ENCODE data around the gene FOXQ1. TPM values are rescaled to one million over a fixed set of nuclear protein-coding genes. Genes with fewer than 3 reads are reported as not detected.

Gene FOXQ1
- total and polyA plus RNA-seq, 2 of the 13 experiments (the other 11 are each of a cell fraction or from before 2014, with no cell fraction given), result 35.2 to 39.8 TPM

DNA sequence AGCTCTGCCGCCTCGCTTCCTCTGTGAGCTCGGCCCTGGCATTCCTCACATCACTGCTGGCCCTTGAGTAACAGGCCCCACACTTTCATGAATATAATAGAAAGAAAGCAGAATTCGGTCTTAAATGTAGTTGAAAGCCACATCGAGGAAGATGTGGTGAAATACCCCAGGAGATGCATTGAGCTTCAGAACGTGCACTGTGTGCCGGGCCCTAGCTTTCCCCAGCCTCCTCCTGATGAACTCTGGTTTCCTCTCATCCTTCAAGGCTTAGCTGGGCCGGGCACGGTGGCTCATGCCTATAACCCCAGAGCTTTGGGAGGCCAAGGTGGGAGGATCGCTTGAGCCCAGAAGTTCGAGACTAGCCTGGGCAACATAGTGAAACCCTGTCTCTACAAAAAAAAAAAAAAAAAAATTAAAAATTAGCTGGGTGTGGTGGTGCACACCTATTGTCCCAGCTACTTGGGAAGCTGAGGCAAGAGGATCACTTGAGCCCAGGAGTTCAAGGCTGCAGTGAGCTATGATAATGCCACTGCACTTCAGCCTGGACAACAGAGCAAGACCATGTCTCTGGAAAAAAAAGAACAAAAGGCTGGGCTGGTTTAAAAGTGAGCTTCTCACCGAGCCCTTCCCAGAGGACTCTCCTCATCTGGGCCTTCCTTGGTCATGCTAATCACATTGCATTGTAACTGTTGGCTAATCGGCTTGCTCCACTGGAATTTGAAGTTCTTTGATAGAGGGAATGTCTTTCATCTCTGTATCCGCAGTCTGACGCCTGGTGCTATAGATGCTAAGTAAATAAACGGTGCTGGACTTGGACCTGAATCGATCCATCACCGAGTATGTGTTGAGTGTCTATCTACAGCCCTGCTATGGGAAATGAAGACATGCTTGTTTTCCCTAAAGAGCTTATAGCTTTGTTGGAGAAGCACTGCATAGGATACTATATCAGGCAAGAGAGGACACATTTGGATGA is 43.8 kb upstream of the FOXQ1 start (continued):
- TF ChIP-seq, protein P1, sequence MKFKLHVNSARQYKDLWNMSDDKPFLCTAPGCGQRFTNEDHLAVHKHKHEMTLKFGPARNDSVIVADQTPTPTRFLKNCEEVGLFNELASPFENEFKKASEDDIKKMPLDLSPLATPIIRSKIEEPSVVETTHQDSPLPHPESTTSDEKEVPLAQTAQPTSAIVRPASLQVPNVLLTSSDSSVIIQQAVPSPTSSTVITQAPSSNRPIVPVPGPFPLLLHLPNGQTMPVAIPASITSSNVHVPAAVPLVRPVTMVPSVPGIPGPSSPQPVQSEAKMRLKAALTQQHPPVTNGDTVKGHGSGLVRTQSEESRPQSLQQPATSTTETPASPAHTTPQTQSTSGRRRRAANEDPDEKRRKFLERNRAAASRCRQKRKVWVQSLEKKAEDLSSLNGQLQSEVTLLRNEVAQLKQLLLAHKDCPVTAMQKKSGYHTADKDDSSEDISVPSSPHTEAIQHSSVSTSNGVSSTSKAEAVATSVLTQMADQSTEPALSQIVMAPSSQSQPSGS (CRISPR knock-in tag; IDR thresholded peaks at IDR 0.05), result peak; percentile 99
- TF ChIP-seq, protein P2, sequence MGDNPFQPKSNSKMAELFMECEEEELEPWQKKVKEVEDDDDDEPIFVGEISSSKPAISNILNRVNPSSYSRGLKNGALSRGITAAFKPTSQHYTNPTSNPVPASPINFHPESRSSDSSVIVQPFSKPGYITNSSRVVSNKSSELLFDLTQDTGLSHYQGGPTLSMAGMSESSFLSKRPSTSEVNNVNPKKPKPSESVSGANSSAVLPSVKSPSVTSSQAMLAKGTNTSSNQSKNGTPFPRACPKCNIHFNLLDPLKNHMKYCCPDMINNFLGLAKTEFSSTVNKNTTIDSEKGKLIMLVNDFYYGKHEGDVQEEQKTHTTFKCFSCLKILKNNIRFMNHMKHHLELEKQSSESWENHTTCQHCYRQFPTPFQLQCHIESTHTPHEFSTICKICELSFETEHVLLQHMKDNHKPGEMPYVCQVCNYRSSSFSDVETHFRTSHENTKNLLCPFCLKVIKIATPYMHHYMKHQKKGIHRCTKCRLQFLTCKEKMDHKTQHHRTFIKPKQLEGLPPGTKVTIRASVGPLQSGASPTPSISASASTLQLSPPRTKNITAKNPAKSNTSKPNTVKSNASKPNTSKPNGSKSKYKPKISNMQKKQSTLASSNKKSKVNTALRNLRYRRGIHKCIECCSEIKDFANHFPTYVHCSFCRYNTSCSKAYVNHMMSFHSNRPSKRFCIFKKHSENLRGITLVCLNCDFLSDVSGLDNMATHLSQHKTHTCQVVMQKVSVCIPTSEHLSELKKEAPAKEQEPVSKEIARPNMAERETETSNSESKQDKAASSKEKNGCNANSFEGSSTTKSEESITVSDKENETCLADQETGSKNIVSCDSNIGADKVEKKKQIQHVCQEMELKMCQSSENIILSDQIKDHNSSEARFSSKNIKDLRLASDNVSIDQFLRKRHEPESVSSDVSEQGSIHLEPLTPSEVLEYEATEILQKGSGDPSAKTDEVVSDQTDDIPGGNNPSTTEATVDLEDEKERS (CRISPR knock-in tag; IDR thresholded peaks at IDR 0.05), result peak; percentile 64
- TF ChIP-seq, protein P3, sequence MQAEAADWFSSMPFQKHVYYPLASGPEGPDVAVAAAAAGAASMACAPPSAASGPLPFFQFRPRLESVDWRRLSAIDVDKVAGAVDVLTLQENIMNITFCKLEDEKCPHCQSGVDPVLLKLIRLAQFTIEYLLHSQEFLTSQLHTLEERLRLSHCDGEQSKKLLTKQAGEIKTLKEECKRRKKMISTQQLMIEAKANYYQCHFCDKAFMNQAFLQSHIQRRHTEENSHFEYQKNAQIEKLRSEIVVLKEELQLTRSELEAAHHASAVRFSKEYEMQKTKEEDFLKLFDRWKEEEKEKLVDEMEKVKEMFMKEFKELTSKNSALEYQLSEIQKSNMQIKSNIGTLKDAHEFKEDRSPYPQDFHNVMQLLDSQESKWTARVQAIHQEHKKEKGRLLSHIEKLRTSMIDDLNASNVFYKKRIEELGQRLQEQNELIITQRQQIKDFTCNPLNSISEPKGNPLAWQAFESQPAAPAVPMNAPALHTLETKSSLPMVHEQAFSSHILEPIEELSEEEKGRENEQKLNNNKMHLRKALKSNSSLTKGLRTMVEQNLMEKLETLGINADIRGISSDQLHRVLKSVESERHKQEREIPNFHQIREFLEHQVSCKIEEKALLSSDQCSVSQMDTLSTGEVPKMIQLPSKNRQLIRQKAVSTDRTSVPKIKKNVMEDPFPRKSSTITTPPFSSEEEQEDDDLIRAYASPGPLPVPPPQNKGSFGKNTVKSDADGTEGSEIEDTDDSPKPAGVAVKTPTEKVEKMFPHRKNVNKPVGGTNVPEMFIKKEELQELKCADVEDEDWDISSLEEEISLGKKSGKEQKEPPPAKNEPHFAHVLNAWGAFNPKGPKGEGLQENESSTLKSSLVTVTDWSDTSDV (CRISPR knock-in tag; IDR thresholded peaks at IDR 0.05), result no peak
- TF ChIP-seq RFXANK (CRISPR knock-in tag; IDR thresholded peaks at IDR 0.05) (0 out of 2 replicates have a peak, but pooled peaks have one; percentile 87), ZNF547 (CRISPR knock-in tag; IDR thresholded peaks at IDR 0.05) (peak; percentile 80), SKI (IDR thresholded peaks at IDR 0.05; ENCODE audit: partially characterized antibody) (peak; percentile 99), RFX3 (CRISPR knock-in tag; IDR thresholded peaks at IDR 0.05) (peak; percentile 54; the same call in 1 of the 2 replicates), MED13 (CRISPR knock-in tag; IDR thresholded peaks at IDR 0.05) (peak; percentile 100), PAWR (CRISPR knock-in tag; IDR thresholded peaks at IDR 0.05; ENCODE audit: borderline replicate concordance) (0 out of 2 replicates have a peak, but pooled peaks have one; percentile 63), ZBTB8A (CRISPR knock-in tag; IDR thresholded peaks at IDR 0.05; ENCODE audit: borderline replicate concordance, low read depth) (peak; percentile 83; the same call in 1 of the 2 replicates)
- TF ChIP-seq, protein P4, sequence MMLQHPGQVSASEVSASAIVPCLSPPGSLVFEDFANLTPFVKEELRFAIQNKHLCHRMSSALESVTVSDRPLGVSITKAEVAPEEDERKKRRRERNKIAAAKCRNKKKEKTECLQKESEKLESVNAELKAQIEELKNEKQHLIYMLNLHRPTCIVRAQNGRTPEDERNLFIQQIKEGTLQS (CRISPR knock-in tag; IDR thresholded peaks at IDR 0.05), result peak; percentile 87
- TF ChIP-seq, protein P5, sequence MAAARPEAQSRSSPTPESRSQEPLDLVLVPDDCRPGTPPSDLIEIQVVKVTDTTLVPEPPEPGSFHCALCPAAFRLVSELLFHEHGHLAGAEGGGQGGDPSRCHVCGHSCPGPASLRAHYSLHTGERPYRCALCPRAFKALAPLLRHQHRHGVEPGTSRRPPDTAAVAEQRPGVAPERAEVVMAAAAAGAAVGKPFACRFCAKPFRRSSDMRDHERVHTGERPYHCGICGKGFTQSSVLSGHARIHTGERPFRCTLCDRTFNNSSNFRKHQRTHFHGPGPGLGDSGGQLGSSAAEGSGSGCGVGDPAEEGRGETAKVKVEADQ (CRISPR knock-in tag; IDR thresholded peaks at IDR 0.05; ENCODE audit: borderline replicate concordance), result peak; percentile 88; the same call in 1 of the 2 replicates
